Measurements from ENCODE around the gene AMELX. TPM values are rescaled to one million over a fixed set of nuclear protein-coding genes. Genes with fewer than 3 reads are reported as not detected.

The AMELX gene
- total and polyA plus RNA-seq, 2 of the 8 experiments (the other 6 are each of a cell fraction or from before 2014, with no cell fraction given) = not detected

DNA sequence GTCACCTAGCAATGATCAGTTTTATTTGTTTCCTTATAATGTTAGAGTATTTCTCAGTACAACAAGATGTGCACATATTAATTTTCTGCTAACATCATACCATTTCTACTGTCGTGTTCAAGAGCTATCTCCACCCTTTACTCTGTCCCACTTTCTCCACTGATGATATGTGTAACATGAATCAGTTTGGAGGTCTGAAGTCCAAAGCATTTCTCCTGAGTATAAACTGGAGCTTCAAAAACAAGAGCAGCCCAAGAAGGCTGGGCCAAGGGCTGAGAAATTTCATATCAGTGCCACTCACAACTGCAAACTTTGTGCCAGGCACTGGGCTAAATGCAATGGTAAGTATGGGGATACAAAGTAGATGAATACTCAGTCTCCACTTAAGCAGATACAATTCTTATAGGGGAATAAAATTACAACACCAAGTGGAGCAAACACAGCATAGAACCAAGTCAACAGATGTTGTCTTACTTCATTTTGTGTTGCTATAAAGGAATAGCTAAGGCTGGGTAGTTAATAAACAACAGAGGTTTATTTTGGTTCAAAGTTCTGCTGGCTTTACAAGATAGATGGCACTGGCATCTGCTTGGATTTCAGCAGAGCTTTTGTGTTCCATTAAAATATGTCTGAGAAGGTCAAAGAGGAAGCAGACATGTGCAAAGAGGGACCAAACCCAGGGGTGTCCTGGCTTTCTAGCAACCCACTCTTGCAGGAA, 44.2 kb downstream of the AMELX start:
- H3K27ac ChIP-seq (ENCODE audit: low read depth, low read length) = no peak overlapping the region
- 86% methylated on average over 1 of the region's 1 CpG; no CpG with 5 or more reads in 1 of the 2 experiments for WGBS, 2 experiments (ENCODE audit: extremely low coverage in 1 of 2, insufficient coverage in 1 of 2, insufficient read length in 1 of 2, insufficient replicate concordance in 2 of 2, low coverage in 1 of 2, low lambda C conversion rate in 2 of 2, missing lambda C conversion rate in 1 of 2)
- H4K91ac ChIP-seq (replicated peaks; ENCODE audit: insufficient read length, low read length) = no peak overlapping the region
- ChIA-PET POLR2A (ENCODE audit: partially characterized antibody) (interaction anchor here (0.7 kb wide), 1 partner anchor 14 kb away, joined by 3 read pairs; no protein-coding TSS in a partner anchor), CTCF (ENCODE audit: partially characterized antibody) (no interaction called here)
- H2AK5ac ChIP-seq (ENCODE audit: low read depth, low read length) = no peak overlapping the region
- H4K5ac ChIP-seq (ENCODE audit: insufficient read length, low read depth, low read length) = no peak overlapping the region
- no peak for DNase-seq (ENCODE audit: low read depth in 1 of 2, low spot score in 2 of 2)
- no peak overlapping the region for H3K9ac ChIP-seq (replicated peaks in 1 of 4; ENCODE audit: extremely low read depth in 1 of 4, low read depth in 3 of 4, low read length in 3 of 4)
- H3K4me3 ChIP-seq (ENCODE audit: extremely low read depth in 1 of 4, insufficient read depth in 2 of 4, low read depth in 3 of 4, low read length in 4 of 4) = no peak overlapping the region
- no peaks in the 10 kb centered on the region for H3K79me1 ChIP-seq (ENCODE audit: low read depth, low read length)
- H3K23ac ChIP-seq (ENCODE audit: insufficient read length) = no peak overlapping the region
- H3K18ac ChIP-seq (ENCODE audit: extremely low read depth, low read length) = no peak overlapping the region
- no peaks in the 10 kb centered on the region for H3K79me2 ChIP-seq (ENCODE audit: control insufficient read depth in 1 of 2, insufficient read depth in 2 of 2, low read length in 2 of 2)
- H3K36me3 ChIP-seq (ENCODE audit: control insufficient read depth in 2 of 4, insufficient read depth in 4 of 4, low read length in 3 of 4) = no peaks in the 10 kb centered on the region
- H3K56ac ChIP-seq (replicated peaks; ENCODE audit: insufficient read length, low read depth, low read length) = no peak overlapping the region
- no peak for FAIRE-seq
- no peak overlapping the region for H2BK5ac ChIP-seq (ENCODE audit: low read depth, low read length)
- no peak overlapping the region for H3K4me2 ChIP-seq (ENCODE audit: insufficient read depth in 1 of 2, low read depth in 2 of 2, low read length in 2 of 2)
- no peaks in the 10 kb centered on the region for H3K23me2 ChIP-seq (ENCODE audit: low read depth, low read length)
- no peak overlapping the region for H2BK15ac ChIP-seq (ENCODE audit: low read length)
- no peak overlapping the region for H2BK20ac ChIP-seq (ENCODE audit: low read length)
- no peaks in the 10 kb centered on the region for H4K20me1 ChIP-seq (replicated peaks in 1 of 2; ENCODE audit: control insufficient read depth in 1 of 2, insufficient read depth in 2 of 2, low read length in 2 of 2)
- no peak overlapping the region for H2BK12ac ChIP-seq (ENCODE audit: low read depth, low read length)
- no peak overlapping the region for H2AFZ ChIP-seq (ENCODE audit: low read length)
- H3K27me3 ChIP-seq (replicated peaks in 1 of 4; ENCODE audit: control insufficient read depth in 3 of 4, extremely low read depth in 1 of 4, insufficient read depth in 3 of 4, low read length in 3 of 4) = no peaks in the 10 kb centered on the region
- H3K4ac ChIP-seq (replicated peaks; ENCODE audit: insufficient read length, low read depth, low read length) = no peak overlapping the region
- no peak overlapping the region for H3K14ac ChIP-seq (ENCODE audit: insufficient read length)
- no peaks in the 10 kb centered on the region for H3K9me3 ChIP-seq (ENCODE audit: insufficient read depth in 2 of 2, low read depth in 1 of 2, low read length in 1 of 2)
- H2BK120ac ChIP-seq (replicated peaks; ENCODE audit: low read depth, low read length) = no peak overlapping the region
- H4K8ac ChIP-seq (ENCODE audit: extremely low read depth, insufficient read depth, low read length) = no peak overlapping the region
- H3K4me1 ChIP-seq (replicated peaks in 1 of 4; ENCODE audit: control insufficient read depth in 3 of 4, insufficient read depth in 4 of 4, low read length in 3 of 4) = no peaks in the 10 kb centered on the region; a peak in 1 of 7 replicates
- TF ChIP-seq CHD1 (IDR thresholded peaks at IDR 0.05; ENCODE audit: low read depth, low read length) (no peak), POLR2A (IDR thresholded peaks at IDR 0.05; ENCODE audit: control extremely low read depth in 1 of 2, low read depth in 2 of 2, low read length in 2 of 2) (no peak), NANOG (IDR thresholded peaks at IDR 0.05; ENCODE audit: insufficient read depth, low read depth, low read length, poor library complexity, severe bottlenecking) (no peak), GTF2F1 (IDR thresholded peaks at IDR 0.05; ENCODE audit: borderline replicate concordance, low read depth, low read length) (no peak), TCF12 (IDR thresholded peaks at IDR 0.05; ENCODE audit: low read depth, low read length) (no peak), SUZ12 (IDR thresholded peaks at IDR 0.05; ENCODE audit: low read length) (no peak), ZNF274 (IDR thresholded peaks at IDR 0.05; ENCODE audit: borderline replicate concordance, extremely low read depth, low read length) (no peak), GABPA (IDR thresholded peaks at IDR 0.05; ENCODE audit: borderline replicate concordance, insufficient read depth, low read length) (no peak), EGR1 (IDR thresholded peaks at IDR 0.05; ENCODE audit: borderline replicate concordance, low read depth, low read length) (no peak), POU5F1 (IDR thresholded peaks at IDR 0.05; ENCODE audit: low read depth, low read length) (no peak), TAF1 (IDR thresholded peaks at IDR 0.05; ENCODE audit: low read depth, low read length) (no peak), SRF (IDR thresholded peaks at IDR 0.05; ENCODE audit: low read depth, low read length) (no peak), RBBP5 (IDR thresholded peaks at IDR 0.05; ENCODE audit: borderline replicate concordance, low read depth, low read length) (no peak)
- TF ChIP-seq, protein P1, sequence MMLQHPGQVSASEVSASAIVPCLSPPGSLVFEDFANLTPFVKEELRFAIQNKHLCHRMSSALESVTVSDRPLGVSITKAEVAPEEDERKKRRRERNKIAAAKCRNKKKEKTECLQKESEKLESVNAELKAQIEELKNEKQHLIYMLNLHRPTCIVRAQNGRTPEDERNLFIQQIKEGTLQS (IDR thresholded peaks at IDR 0.05; ENCODE audit: insufficient read depth, low read depth, low read length) = no peak
